GM18909 (cell line): ENCODE results near the gene NRXN3.
"Not testable (repeated sequence)": the region's sequence is repeated elsewhere in the genome, so short reads cannot be mapped to it uniquely, and the experiment has no call there.

Source experiments
- ATAC-seq: cut with Tn5 transposase; IDR thresholded peaks from one replicate; pipeline ENCODE4 v1.9.1; 2021; ENCODE audit warnings: mild to moderate bottlenecking; ENCODE audit not compliant: unreplicated experiment, poor library complexity

The NRXN3 gene

DNA sequence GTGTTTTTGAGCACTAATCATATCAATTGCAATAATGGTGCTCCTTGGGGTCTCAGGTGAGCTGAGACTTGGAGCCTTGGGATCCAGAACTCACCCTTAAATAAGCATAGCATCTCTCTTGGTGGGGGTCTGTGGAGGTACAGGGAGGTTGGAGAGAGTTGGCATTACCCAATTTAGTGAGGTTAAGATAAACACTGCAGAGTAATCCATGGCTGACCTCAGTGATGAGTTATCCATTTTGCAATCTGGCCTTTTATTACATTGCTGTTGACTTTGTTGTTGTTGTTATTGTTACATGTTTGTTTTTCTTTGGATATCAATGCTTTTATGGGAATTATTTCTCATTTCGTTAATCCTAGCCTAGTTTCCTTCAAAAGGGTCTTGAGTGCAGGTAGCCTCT is 373.3 kb downstream of the NRXN3 start:
- ATAC-seq = no peak

DNA sequence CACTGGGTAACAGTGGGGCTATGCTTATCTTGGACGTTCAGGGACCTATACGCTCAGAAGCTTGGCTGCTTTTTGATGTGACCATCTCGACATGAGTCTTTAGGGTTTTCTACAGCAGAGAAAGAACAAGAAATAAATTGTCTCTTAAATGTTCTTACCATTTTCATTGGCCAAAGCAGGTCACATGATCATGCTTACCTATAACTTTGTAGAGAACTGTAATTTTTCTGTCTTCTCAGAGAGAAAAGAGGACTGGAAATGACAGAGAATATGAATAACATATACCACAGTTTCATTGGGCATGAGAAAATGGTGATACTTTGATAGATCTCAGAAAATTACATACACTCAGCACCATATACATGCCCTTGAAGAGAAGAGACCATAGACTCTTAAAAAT is 390.9 kb downstream of the NRXN3 start:
- no peak for ATAC-seq

DNA sequence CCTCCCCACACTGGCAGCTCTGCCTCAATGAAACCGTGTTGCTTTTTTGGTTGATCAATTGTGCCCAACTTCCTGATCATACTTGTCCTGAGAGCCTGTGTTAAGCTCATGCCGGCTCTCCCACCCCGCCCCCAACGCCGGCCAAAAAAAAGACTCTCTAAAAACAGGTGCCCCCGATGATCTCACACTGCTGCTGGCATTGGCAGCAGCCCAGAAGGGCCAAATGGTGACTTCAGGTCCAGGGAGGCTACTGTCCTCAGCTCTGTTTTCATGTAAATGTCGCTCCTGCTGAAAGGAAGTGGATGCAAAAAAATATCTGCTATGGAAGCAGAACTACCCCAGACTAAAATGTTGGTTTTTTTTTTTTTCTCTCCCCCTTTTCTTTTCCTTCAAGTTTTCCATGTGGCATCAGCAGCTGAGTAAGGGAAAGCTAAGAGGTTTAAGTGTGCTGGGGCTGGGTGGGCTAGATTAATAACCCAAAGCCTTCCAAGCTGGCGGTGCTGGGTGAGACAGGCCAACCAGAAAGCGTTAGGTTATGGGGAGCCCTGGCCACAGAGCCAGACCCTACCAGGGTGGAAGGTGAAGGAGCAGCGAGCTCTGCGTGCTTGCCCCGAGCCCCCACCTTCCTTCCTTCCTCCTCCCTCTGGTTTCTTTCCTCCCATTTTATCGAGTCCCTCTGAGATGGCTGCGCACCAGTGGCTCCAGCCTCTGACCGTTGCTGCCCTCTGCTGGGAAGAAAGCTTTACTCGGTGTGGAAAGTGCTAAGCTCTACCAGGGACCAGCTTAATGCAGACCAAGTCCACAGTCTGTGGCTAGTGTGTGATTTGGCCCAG is 396.1 kb downstream of the NRXN3 start:
- peak; percentile 97 for ATAC-seq

DNA sequence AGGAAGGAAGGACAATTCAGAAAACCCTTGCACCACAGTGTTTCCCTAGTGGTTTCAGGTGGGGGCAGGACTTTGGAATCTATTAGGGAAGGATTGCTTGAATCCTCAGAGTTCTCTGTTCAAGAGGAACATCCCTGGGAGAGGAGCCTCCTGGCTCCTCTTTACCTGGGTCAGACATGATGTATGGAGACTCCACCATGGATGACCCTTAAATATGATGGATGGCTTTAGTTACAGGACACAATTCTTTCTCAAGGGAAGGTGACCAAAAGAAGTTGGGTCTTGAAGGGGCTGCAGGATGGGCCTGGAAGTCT is 396.6 kb downstream of the NRXN3 start:
- ATAC-seq = no peak

DNA sequence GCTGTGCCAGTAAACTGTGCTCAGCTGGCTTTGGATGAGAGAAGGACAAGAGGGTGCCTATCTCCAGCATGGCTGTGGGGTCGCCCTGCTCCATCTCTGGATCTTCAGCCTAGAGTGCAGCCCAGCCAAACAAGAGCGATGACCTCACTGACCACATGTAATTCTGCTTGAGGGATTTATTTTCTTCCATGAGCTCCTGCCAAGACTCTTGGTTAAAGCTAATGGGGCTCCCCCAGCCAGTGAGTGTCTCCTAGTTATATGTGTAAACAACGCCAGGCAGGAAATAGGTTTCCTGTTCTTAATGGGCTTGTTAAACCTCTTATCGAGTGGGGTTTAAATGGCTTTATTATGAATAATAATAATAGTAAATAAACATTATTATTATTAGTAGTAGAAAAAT is 397.2 kb downstream of the NRXN3 start:
- no peak for ATAC-seq

DNA sequence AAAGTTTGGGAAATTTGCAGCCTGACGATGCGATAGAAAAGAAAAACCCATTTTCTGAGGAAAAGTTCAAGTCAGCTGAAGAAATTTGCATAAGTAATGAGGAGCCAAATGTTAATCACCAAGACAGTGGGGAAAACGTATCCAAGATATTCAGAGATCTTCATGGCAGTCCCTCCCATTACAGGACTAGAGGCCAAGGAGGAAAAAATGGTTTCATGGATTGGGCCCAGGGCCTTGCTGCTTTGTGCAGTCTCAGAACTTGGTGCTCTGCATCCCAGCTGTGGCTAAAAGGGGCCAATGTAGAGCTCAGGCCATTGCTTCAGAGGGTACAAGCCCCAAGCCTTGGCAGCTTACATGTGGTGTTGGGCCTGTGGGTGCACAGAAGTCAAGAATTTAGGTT is 403.6 kb downstream of the NRXN3 start:
- ATAC-seq = not testable (repeated sequence)

DNA sequence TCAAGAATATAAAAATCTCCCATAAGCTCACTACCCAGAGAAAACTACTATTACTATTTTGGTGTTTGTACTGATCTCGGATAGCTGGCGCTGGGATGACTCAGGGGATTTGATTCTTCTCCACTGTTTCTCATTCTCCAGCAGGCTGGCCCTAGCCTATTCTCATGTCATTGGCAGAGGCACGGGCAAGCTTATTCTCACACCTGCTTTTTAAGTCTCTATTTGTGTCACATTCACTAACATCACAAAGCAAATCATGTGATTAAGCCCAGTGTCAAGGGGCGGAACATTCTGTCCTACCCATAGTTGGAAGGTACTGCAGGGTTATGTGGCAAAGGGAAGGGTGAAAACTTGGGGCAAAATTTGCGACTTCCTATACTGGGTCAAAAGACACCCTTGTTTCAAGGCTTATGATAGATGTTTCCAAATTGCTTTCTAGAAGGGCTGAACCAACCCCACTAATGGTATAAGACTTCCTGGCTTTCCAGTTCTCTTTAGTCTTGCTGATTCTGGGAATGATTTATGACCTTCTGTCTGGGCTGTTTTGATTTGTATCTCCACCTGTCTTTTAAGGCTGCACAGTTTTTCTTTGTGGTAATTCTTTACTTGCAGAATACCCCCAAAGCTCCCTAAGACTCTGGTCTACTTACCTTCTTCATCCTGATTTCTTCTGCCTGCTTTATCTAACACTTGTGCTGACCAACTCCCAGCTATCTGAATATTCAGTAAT is 406.4 kb downstream of the NRXN3 start:
- no peak for ATAC-seq

DNA sequence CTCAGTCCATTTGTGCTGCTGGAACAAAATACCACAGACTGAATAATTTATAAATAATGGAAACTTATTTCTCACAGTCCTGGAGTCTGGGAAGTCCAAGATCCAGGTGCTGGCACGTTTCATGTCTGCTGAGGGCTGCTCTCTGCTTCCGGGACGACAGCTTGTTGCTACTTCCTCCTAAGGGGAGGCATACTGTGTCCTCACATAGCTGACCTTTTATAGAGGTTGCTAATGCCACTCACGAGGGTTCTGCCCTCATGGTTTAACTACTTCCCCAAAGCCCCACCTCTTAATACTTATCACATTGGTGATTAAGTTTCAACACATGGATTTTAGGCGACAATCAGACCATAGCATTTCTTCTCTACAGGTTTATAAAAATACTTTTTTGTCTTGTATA is 411.1 kb downstream of the NRXN3 start:
- ATAC-seq = no peak

DNA sequence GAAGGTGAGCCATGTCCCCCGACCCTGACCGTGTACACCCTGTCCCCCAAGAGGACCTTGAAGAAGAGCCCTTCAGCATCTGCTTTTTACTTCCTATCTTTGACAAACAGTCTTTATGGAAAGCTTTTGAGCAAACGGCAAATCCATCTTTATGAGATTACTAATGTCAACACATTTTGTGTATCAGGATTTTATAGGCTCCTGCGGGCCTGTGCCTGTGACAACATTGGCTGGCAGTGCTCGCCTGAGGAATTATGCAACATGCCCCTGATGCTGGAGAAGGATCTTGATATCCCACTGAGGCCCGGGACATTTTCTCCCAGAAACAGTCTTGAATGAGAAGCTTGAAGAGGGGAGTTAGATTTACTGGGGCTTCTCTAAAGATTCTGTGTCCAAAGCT is 416.5 kb downstream of the NRXN3 start:
- no peak for ATAC-seq

DNA sequence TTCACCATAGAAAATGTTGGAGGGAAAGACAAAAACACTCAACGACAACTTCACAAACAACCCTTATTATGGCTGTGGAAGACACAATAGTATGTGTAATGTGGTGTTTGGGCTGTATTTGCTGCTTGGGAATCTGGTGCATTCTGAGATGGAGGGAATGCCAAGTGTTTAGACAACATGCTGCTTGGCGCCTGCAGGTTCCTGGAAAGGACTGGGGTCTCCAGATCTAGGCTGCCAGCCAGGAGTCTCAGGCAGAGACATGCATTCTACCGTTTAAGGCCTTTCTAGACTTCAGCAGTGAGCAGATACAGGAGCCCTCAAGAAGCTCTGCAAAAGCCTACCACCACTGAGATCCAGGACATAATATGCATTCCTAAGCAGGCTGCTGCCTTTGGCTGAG is 418.7 kb downstream of the NRXN3 start:
- no peak for ATAC-seq

DNA sequence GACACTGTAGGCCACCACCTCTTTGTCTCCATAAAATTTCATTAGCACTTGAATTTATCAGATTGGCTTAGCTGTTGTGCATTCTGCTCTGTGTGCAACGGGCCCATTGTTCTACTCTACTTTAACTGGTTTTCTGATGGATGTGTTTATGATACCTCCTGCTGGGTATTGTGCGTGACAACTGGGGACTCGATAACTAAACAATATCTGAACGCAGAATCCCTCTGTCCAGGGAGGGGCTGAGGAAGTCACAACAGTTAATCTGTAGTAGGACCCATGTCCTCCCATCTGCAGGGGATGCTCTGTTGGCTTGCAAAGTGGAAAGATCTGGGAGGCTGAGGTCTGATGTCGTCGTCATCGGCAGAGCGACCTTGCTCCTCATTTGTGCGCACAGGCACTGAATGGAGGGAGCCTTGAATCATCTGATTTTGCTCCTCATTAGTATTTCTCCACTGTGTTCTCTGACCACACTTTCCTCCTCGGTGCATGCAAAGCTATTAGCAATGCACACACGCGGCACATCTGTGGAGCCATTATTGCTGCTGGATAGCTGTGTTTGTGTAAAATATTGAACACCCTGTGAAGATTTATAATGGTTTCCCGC is 422.5 kb downstream of the NRXN3 start:
- ATAC-seq = no peak

DNA sequence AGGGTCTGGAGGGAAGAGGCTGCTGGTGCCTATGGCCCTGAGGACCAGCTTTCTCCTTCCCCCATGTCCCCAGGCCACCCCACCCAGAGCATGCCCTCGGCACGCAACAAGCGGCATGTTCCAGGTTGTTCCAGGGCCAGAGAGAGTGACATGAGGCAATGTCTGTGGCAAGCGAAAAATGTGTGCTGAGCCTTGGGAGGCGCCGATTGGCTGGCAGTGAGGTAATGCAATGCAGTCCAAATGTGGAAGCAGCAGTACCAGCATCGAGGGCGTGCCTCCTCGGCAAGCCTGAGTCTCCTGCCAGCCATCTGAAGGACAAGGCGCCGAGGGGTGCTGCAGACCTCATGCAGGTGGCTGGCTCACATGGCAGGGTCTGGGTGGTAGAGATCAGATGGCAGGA is 423.8 kb downstream of the NRXN3 start:
- no peak for ATAC-seq

DNA sequence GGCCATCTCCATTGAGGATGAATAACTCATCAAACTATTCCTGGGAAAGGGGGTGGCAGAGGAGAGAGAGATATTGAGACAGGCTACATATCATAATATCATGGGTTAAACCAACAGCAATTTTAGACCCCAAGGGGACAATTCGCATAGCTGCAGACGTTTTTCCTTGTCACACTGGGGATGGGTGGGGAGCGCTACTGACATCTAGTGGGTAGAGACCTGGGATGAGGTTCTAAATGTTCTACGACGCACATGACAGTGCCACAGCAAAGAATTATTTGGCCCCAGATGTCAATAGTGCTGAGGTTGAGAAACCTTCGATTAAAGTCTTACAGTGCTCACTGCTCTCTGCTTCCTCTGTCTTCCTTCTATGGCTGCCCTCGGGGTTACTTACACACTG is 425.6 kb downstream of the NRXN3 start:
- no peak for ATAC-seq

DNA sequence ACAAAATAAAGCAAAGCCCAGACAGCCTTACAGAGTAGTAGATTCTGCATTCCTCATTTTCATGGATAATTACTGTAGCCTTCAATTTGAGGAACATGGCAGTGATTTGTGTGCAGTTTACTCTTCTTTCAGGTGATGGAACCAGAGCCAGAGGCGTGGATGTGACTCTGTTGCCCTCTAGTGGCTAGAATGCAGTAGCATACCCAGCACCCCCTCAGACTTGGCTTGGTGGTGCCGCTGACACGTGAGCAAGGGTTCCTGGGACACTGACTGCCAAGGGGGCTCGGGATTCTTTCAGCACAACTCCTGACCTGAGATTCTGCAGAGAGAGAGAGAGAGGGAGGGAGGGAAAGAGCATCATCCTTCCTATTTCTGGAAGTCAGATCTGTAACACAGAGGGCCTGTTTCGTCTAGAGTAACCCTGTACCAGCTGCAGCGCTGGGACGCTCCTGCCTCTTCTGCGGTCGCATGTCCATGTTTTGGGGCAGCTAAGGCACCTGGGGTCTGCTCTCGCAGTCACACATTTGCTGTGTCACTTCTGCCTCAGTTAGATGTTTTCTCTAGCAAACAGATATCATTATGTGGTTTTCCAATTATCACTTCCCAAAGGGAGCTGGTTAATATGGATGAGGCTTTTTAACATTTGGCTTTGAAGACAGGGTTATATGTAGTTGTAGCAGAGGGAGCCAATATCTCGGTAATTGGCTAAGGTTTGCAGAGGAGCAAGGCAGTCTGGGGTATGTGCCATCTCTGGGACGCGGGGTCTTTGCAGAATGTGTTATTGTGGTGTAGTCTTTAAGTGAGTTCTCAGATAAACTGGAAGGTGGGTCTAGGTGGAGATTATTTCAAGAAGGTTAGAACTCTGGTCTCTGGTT is 428.1 kb downstream of the NRXN3 start:
- ATAC-seq = peak; percentile 94

DNA sequence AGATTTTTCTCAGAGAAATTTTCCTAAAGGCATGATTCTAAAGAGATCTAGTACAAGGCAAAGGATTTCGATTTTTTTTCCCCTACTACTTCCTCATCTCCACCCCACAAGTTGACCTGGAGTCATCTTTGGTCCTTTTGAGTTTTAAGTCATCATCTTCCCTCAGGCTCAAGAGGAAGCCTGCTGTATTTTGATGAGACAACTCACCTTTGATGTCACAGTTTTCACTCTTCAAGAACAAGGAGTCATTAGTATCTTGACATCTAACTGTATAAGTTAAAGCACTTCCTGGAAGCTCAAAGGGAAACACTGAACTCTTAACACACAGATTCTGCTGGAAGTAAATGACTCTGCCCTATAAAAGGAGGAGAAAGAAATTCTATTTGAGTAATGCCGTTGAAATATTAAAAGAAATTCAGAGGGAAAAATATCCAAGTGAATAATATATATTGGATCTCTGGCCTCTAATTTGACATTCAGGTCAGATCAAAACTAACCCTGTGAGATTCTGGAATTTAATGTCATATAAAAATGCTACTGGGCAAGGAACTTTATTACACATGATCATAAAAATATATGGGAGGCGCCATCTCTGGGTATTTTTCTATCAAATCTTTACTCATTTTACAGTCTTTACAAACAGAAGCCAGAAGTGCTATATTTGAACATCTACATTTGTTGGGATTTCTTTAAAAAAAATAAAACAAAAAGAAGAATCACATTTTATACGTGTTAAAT is 435.0 kb downstream of the NRXN3 start:
- ATAC-seq = no peak

DNA sequence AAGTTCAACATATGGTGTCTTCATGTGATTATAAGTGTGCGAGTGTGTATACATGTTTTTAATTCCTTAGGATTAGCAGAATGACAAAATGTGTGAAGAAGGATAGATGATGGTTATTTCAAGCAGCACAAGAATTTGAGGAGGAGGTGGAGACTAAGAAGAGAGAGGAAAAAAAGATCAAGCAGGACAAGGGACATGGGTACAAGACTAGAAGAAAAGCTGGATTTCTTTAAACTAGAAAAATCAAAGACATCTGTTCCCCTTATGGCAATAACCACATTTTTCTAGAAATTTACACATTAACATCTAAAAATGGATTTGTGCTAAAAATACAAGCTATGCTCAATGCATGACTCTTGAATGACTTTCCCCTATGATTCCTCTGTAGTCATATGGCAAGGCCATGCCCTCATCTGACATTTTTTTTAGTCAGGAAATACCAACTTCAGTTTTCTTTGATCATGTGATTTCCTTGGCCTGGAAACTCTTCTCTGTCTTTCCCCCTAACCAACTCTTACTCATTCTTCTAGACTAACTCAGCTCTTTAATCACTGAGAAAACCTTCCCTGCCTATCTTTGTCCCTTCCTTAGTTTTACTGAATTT is 435.8 kb downstream of the NRXN3 start:
- ATAC-seq = no peak

DNA sequence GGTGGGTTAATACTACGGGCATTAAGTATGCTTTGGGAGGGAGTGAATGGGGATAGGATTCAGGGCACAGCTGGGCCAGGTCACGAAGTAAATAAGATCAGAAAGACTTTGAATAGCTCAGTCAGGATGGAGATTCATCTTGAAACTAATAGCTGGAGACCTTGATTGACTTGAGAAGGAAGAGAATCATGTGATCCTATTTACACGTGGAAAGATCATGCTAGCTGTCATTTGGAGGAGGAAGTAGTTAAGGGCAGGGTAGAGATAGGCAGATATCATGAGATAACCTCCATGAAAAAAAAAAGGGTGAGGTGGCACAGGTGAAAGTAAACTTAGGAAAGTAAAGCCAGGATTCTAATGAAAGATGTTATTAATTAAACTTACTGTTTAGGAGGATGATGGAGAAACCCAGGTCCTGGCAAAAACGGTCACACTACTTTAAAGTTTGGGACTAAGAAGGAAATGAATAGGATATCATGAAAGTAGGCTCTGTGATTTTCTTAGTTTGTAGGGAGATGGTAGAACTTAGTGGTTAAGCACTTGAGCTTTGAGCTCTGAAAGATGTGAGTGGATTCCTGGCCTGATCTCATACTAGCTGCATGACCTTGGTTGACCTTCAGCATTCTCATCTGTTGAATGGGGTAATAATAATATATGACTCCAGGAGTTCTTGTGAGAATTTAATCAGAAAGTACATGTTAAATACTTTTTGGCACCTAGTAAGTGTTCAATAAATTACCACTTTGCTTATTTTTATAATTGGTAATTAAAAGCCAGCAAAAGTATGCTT is 439.0 kb downstream of the NRXN3 start:
- ATAC-seq = no peak

DNA sequence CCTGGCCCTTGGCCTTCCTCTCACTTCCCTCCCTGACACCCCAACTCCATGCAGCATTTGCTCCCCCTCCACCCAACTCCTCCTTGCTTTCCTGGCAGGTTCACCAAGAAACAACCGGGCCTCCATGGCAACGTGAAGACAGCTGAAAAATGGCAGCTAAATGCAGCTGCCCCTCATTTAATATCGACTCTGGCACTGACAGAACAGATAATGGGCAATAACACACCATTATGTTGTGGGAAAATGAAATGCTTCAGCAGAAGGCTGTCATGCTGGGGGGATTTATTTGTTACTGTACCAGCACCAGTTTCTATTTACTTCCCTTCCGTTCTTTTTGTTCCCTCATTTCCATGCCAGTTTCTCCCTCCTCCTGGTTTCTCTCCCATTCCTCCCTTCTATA is 440.8 kb downstream of the NRXN3 start:
- no peak for ATAC-seq
